ENCODE results near the gene TRIAP1. TPM values are rescaled to one million over a fixed set of nuclear protein-coding genes. Genes with fewer than 3 reads are reported as not detected.

The TRIAP1 gene
- total RNA-seq, 2 donors from 2014 or later, result 15.7 to 21.9 TPM

GRCh38 chr12:120444676-120445075, 1.5 kb downstream of the TRIAP1 start:
- no peaks in the 10 kb centered on the region for H3K27me3 ChIP-seq (replicated peaks; ENCODE audit: insufficient read depth)
- WGBS, result 89% methylated on average over 2 of the region's 2 CpGs
- H3K9me3 ChIP-seq, result no peaks in the 10 kb centered on the region
- DNase-seq (ENCODE audit: low spot score), result no peak
- peaks cover 0 to 2% of the 10 kb centered on the region in 2 donors for H3K36me3 ChIP-seq
- no peak overlapping the region for H3K27ac ChIP-seq
- H3K4me3 ChIP-seq, result no peak overlapping the region
- TF ChIP-seq POLR2A (IDR thresholded peaks at IDR 0.05), result no peak
- no peak for TF ChIP-seq CTCF (IDR thresholded peaks at IDR 0.05)
- no peak for TF ChIP-seq POLR2AphosphoS5 (IDR thresholded peaks at IDR 0.05)
- intact Hi-C loops (cut with DNase I), result loop anchor here (10.0 kb wide), 1 partner anchor 200 kb away; the partner anchor contains the start of gene CABP1
- H3K4me1 ChIP-seq (replicated peaks), result peaks cover 6% of the 10 kb centered on the region

GRCh38 chr12:120439646-120440247, 6.4 kb downstream of the TRIAP1 start:
- TF ChIP-seq POLR2AphosphoS5 (IDR thresholded peaks at IDR 0.05) (no peak), CTCF (IDR thresholded peaks at IDR 0.05) (peak in 3 of 4 experiments; percentile 19 to 52 (median 20))
- peaks cover 0 to 2% of the 10 kb centered on the region in 2 donors for H3K36me3 ChIP-seq
- intact Hi-C loops (cut with DNase I), result loop anchor here (10.0 kb wide), 1 partner anchor 205 kb away; the partner anchor contains the start of gene CABP1
- peak; percentile 30 for DNase-seq (ENCODE audit: low spot score)
- H3K9me3 ChIP-seq, result no peaks in the 10 kb centered on the region
- WGBS, result 13% methylated on average over 6 of the region's 6 CpGs
- H3K4me1 ChIP-seq (replicated peaks), result no peaks in the 10 kb centered on the region
- no peak overlapping the region for H3K27ac ChIP-seq
- H3K27me3 ChIP-seq (replicated peaks; ENCODE audit: insufficient read depth), result no peaks in the 10 kb centered on the region
- H3K4me3 ChIP-seq, result no peak overlapping the region

- Histone ChIP-seq H3K9me3 (no peaks in the 10 kb centered on the region), H3K27ac (peak overlapping the region; percentile 75 to 76), H3K27me3 (replicated peaks; ENCODE audit: insufficient read depth) (no peaks in the 10 kb centered on the region), H3K36me3 (peaks cover 0 to 2% of the 10 kb centered on the region in 2 donors), H3K4me1 (replicated peaks) (no peaks in the 10 kb centered on the region), H3K4me3 (peak overlapping the region; percentile 63 to 87)
- WGBS, result 31% methylated on average over 17 of the region's 17 CpGs
- intact Hi-C loops (cut with DNase I), result no loop called here
- DNase-seq (ENCODE audit: low spot score), result no peak
- no peak for TF ChIP-seq CTCF (IDR thresholded peaks at IDR 0.05)
- TF ChIP-seq POLR2A (IDR thresholded peaks at IDR 0.05), result no peak
- TF ChIP-seq POLR2AphosphoS5 (IDR thresholded peaks at IDR 0.05), result no peak
Observed at GRCh38 chr12:120438495-120439198, 7.5 kb downstream of the TRIAP1 start.

GRCh38 chr12:120437735-120438494, 8.3 kb downstream of the TRIAP1 start, which contains the start of gene COX6A1:
Gene COX6A1, plus strand, starts transcription at chr12:120438113. Its CDS starts 14 bp downstream, at chr12:120438127.
- under 1% methylated on average over 59 of the region's 59 CpGs for WGBS
- intact Hi-C loops (cut with DNase I), result no loop called here
- Histone ChIP-seq H3K27ac (peak within 1 kb of the TSS; percentile 75 to 76), H3K36me3 (peaks cover 0 to 2% of the 10 kb centered on the region in 2 donors), H3K4me1 (replicated peaks) (no peaks in the 10 kb centered on the region), H3K9me3 (no peaks in the 10 kb centered on the region), H3K27me3 (replicated peaks; ENCODE audit: insufficient read depth) (no peaks in the 10 kb centered on the region), H3K4me3 (peak within 1 kb of the TSS; percentile 63 to 87)
- DNase-seq (ENCODE audit: low spot score), result peak; percentile 98
- TF ChIP-seq POLR2A (IDR thresholded peaks at IDR 0.05) (peak; percentile 31), POLR2AphosphoS5 (IDR thresholded peaks at IDR 0.05) (peak; percentile 97), CTCF (IDR thresholded peaks at IDR 0.05) (peak in 1 of 4 experiments; percentile 36)
